Measurements from ENCODE around the gene IP6K1.
"Not testable (repeated sequence)": the region's sequence is repeated elsewhere in the genome, so short reads cannot be mapped to it uniquely, and the experiment has no call there.

DNA sequence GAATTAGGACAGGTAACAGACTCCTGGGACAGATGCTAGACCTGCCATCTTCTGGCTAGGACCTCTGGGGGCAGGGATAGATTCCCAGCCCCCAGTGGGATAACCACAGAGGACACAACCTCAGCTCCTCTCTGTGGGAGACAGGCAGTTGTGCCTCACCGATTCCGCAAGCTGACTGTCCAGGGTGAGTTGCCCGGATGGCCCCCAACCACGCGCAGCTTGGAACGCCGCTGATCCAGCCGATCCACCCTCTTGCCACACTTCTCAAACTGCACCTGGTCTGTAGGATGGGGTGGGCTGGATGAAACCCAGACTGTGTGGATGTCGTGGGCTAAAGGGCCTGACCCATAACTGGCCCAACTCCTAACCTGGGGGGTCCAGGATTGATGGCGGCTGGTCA lies 101.2 kb downstream of the IP6K1 start:
- TF ChIP-seq, protein P1, sequence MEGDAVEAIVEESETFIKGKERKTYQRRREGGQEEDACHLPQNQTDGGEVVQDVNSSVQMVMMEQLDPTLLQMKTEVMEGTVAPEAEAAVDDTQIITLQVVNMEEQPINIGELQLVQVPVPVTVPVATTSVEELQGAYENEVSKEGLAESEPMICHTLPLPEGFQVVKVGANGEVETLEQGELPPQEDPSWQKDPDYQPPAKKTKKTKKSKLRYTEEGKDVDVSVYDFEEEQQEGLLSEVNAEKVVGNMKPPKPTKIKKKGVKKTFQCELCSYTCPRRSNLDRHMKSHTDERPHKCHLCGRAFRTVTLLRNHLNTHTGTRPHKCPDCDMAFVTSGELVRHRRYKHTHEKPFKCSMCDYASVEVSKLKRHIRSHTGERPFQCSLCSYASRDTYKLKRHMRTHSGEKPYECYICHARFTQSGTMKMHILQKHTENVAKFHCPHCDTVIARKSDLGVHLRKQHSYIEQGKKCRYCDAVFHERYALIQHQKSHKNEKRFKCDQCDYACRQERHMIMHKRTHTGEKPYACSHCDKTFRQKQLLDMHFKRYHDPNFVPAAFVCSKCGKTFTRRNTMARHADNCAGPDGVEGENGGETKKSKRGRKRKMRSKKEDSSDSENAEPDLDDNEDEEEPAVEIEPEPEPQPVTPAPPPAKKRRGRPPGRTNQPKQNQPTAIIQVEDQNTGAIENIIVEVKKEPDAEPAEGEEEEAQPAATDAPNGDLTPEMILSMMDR (conservative IDR thresholded peaks at IDR 0.05; ENCODE audit: low read length): not testable (repeated sequence)
- not testable (repeated sequence) for TF ChIP-seq EZH2phosphoT487 (IDR thresholded peaks at IDR 0.05; ENCODE audit: borderline replicate concordance, low read depth, low read length)
